HG03025 (cell line): ENCODE measurements around the gene CXCL1.

ENCODE experiments used
- ATAC-seq: cut with Tn5 transposase; IDR thresholded peaks from one replicate; pipeline ENCODE4 v1.9.1; 2021; ENCODE audit warnings: mild to moderate bottlenecking, moderate library complexity; ENCODE audit not compliant: unreplicated experiment, low FRiP score

Gene CXCL1

GRCh38 chr4:73908965-73909364 is 39.8 kb downstream of the CXCL1 start:
- no peak for ATAC-seq

- ATAC-seq, result no peak
Measured at GRCh38 chr4:73911746-73912145, 42.6 kb downstream of the CXCL1 start.

- no peak for ATAC-seq
Measured at GRCh38 chr4:73912191-73912590, 43.0 kb downstream of the CXCL1 start.

- no peak for ATAC-seq
Measured at GRCh38 chr4:73914071-73914470, 44.9 kb downstream of the CXCL1 start.

GRCh38 chr4:73916172-73916925 is 47.2 kb downstream of the CXCL1 start:
- ATAC-seq, result no peak

GRCh38 chr4:73917081-73917501 is 47.9 kb downstream of the CXCL1 start:
- no peak for ATAC-seq

GRCh38 chr4:73918058-73918457 is 48.9 kb downstream of the CXCL1 start:
- ATAC-seq, result no peak

- no peak for ATAC-seq
Measured at GRCh38 chr4:73919691-73920090, 50.5 kb downstream of the CXCL1 start.
